Esophagus squamous epithelium (tissue), 4 donors: ENCODE results near the gene HK3.

Experiments
- CTCF ChIP-seq, 6 experiments: fragments of 450-650 bp in 4 of 6; fragments of 200-600 bp in 2 of 6; sonication (generic) in 2 of 6; IDR thresholded peaks; one replicate each; pipeline ENCODE4 v1.5.1; 2016 to 2019; ENCODE audit warnings: antibody characterized with exemption in 6 of 6, mild to moderate bottlenecking in 4 of 6, moderate library complexity in 4 of 6
- POLR2A ChIP-seq, 4 donors: fragments of 450-650 bp; IDR thresholded peaks; one replicate each; pipeline ENCODE4 v1.6.1; 2017; ENCODE audit warnings: antibody characterized with exemption in 4 of 4, mild to moderate bottlenecking in 4 of 4, moderate library complexity in 3 of 4

GRCh38 chr5:176944268-176944667, 45.1 kb upstream of the HK3 start:
- TF ChIP-seq CTCF (IDR thresholded peaks at IDR 0.05), result no peak
- no peak for TF ChIP-seq POLR2A (IDR thresholded peaks at IDR 0.05)
